LNCaP clone FGC (cell line): ENCODE results near the gene NR3C2.

Source experiments
- DNase-seq: peaks from one replicate; pipeline ENCODE4 v3.0.0-alpha.2; 2011; ENCODE audit warnings: low read depth
- H3K4me3 ChIP-seq: 2 replicates; pipeline ENCODE4 v1.5.1; 2011; ENCODE audit warnings: mild to moderate bottlenecking, low read depth, low read length, control low read depth
- TF ChIP-seq, protein P1 (sequence below): IDR thresholded peaks from 2 replicates; pipeline ENCODE4 v1.5.1; 2012; ENCODE audit warnings: mild to moderate bottlenecking; ENCODE audit not compliant: control insufficient read depth, insufficient read depth; ENCODE audit errors: extremely low read depth

NR3C2 gene

GRCh38 chr4:148068065-148068911 is 373.9 kb downstream of the NR3C2 start:
- no peak for DNase-seq
- H3K4me3 ChIP-seq, result no peak overlapping the region
- TF ChIP-seq, protein P1, sequence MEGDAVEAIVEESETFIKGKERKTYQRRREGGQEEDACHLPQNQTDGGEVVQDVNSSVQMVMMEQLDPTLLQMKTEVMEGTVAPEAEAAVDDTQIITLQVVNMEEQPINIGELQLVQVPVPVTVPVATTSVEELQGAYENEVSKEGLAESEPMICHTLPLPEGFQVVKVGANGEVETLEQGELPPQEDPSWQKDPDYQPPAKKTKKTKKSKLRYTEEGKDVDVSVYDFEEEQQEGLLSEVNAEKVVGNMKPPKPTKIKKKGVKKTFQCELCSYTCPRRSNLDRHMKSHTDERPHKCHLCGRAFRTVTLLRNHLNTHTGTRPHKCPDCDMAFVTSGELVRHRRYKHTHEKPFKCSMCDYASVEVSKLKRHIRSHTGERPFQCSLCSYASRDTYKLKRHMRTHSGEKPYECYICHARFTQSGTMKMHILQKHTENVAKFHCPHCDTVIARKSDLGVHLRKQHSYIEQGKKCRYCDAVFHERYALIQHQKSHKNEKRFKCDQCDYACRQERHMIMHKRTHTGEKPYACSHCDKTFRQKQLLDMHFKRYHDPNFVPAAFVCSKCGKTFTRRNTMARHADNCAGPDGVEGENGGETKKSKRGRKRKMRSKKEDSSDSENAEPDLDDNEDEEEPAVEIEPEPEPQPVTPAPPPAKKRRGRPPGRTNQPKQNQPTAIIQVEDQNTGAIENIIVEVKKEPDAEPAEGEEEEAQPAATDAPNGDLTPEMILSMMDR, result no peak

DNA sequence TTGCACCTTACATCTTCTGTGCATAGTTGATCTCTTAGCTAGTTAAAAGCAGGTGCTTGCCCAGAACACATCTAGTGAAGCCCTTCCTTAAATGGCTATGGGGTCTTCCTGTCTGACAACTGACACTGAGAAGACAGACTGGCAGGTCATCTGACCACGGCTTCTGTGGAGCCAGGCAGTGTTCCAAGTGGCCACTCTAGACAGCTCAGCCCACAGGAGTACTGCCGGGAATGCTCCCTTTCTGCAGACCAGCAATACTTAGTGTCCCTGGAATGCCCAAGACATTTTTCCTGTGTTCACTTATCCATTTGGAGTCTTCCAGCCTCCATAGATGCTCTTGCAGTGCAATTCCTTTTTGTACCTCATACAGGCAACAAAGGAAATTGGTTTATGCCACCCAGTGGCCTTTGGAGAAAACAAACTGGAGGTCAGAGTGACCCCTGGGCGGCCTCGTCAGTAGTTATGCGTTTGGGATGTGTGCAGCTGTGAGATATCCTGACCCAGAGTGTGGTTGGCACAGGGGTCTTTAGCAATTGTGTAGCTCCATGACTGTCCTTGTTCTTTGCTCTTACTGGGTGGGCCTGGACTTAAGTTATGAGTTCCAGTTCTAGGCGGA is 374.8 kb downstream of the NR3C2 start:
- DNase-seq, result no peak
- TF ChIP-seq, protein P1, result no peak
- H3K4me3 ChIP-seq, result no peak overlapping the region

DNA sequence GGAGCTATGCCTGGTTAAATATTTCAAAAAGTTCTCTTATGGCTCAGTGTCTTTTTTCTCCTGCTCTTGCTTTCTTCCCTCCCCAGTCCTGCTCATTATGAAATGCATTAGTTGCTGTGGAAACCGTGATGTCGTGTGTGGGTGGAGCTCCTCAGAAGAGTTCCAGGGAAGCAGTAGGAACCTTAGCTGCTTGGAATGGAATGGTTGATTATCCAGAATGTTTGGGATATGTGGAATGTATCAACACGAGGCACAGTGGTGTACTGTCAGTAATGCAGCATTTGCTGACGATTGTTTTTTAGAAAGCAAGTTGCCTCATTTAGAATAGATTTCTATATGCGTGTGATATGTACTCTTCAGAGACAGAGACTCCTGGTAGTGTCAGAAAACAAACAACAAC is 377.1 kb downstream of the NR3C2 start:
- H3K4me3 ChIP-seq, result no peak overlapping the region
- TF ChIP-seq, protein P1, result no peak
- no peak for DNase-seq

DNA sequence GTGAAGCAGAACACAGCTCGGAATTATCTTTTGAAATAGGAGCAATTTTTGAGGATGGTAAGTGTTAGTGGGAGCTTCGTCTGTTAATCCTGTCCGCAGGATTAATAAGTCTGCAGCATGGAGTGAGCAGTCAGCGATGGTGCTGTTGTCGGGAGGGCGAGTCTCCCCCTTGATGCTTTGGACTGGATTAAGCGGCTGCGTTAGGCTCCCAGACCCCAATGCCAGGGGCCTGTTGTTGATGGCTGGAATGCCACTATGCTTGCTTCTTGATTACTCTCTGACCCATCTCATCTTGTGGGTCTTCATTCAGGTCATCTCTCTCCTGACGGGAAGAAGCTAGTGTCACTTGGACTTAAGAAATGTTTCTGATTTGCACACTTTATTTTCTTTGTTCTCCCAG is 377.8 kb downstream of the NR3C2 start:
- DNase-seq, result no peak
- TF ChIP-seq, protein P1, result no peak
- no peak overlapping the region for H3K4me3 ChIP-seq

DNA sequence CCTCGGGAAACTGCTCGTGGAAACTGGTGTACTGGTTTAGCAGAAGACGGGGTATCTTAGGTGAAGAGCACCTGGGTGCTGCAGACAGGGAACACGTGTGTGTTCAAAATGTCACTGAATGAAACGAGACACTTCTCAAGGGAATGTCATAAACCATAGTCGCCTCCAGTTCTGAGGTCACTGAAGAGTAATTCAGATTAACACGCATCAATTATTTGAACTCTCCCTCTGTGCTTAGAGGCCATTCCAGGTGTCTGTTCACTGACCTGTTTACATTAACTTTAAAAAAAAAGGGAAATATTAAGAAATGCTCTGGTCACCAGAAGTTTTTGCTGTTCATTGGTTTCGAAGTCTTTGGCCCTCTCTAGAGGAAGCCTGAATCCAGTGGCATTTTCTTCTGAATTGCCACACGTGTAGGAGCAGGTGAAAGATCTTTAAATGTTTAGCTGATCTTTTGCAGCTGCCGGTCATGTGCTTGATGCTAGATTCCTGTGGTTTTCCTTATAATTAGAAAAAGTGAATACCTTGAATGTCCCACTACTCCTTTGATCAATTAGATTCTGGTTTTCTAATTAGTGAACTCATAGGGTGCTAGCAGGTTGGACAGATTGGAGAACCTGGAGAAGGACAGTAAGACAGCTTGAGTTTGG is 379.8 kb downstream of the NR3C2 start:
- TF ChIP-seq, protein P1, result no peak
- no peak overlapping the region for H3K4me3 ChIP-seq
- DNase-seq, result no peak

- TF ChIP-seq, protein P1, result no peak
- DNase-seq, result no peak
These were observed 380.4 kb downstream of the NR3C2 start for GRCh38 chr4:148061795-148062194.

More at GRCh38 chr4:148061795-148062194, 380.4 kb downstream of the NR3C2 start:
- no peak overlapping the region for H3K4me3 ChIP-seq
